ENCODE results near the gene MARS1.

Gene MARS1

GRCh38 chr12:57518176-57518919, 30.5 kb downstream of the MARS1 start:
- Histone ChIP-seq H3K4me1 (ENCODE audit: control insufficient read depth, insufficient read depth, low read length, poor library complexity, severe bottlenecking) (peaks cover 34% of the 10 kb centered on the region), H3K4me3 (ENCODE audit: extremely low read depth, insufficient read depth, low read length, poor library complexity, severe bottlenecking) (peak overlapping the region; percentile 92), H3K27ac (ENCODE audit: low read depth, low read length, severe bottlenecking) (no peak overlapping the region), H3K9me3 (ENCODE audit: control insufficient read depth, low read length) (no peaks in the 10 kb centered on the region), H3K36me3 (ENCODE audit: control insufficient read depth, insufficient read depth, low read length) (peaks cover 62% of the 10 kb centered on the region)
- 96 to 99% methylated on average over 4 to 6 of the region's 8 CpGs for WGBS, 2 experiments (ENCODE audit: insufficient coverage in 2 of 2)

DNA sequence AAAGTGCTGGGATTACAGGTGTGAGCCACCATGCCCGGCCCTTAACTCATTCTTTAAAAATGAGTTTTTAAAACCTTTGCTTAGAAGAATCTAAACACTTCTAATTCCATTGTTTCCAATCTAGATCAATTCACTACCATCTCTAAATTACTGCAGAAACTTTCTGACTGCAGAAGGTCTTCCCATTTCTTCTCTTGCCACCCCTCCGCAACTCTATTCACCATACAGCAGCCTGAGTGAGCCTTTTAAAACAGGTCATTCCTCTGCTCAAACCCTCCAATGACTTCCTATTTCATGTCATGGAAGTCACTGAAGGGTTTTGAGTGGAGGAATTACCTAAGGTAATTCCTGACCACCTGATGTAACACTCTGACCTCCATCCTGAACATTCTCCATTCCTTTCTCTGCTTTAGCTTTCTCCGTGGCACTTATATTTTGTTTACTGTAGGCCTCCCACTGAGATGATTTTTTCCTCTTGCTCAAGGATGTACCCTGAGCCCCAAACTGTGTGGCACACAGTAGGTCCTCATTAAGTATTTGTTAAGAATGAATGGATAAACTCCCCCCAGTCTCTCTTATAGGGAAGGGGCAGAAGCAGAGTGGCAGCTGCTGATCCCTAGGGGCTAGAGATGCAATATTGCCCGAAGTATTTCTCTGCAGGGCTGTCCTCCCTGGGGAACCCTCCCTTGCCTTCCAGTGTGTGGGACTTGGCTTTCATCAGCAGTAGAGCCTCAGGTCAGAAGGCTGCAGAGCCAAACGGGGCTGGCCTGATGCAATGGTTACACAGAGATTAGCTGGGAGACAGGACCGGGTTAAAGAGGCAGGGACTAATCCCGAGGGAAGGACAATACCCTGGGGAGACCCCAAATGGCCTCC, 31.3 kb downstream of the MARS1 start:
- Histone ChIP-seq H3K36me3 (ENCODE audit: control insufficient read depth, insufficient read depth, low read length) (peaks cover 58% of the 10 kb centered on the region), H3K27ac (ENCODE audit: low read depth, low read length, severe bottlenecking) (peak overlapping the region; percentile 97), H3K4me3 (ENCODE audit: extremely low read depth, insufficient read depth, low read length, poor library complexity, severe bottlenecking) (peak overlapping the region; percentile 92), H3K4me1 (ENCODE audit: control insufficient read depth, insufficient read depth, low read length, poor library complexity, severe bottlenecking) (peaks cover 41% of the 10 kb centered on the region), H3K9me3 (ENCODE audit: control insufficient read depth, low read length) (no peaks in the 10 kb centered on the region)
- WGBS, 2 experiments (ENCODE audit: insufficient coverage in 2 of 2), result 40 to 45% methylated on average over 5 to 6 of the region's 7 CpGs

GRCh38 chr12:57519796-57520052, 31.9 kb downstream of the MARS1 start:
- peaks cover 47% of the 10 kb centered on the region for H3K4me1 ChIP-seq (ENCODE audit: control insufficient read depth, insufficient read depth, low read length, poor library complexity, severe bottlenecking)
- H3K36me3 ChIP-seq (ENCODE audit: control insufficient read depth, insufficient read depth, low read length), result peaks cover 58% of the 10 kb centered on the region

GRCh38 chr12:57520053-57520818, 32.4 kb downstream of the MARS1 start, which contains the start of gene DDIT3:
Gene DDIT3, minus strand, starts transcription at chr12:57520514. Its CDS starts 3,108 bp downstream, at chr12:57517406.
- Histone ChIP-seq H3K4me3 (ENCODE audit: extremely low read depth, insufficient read depth, low read length, poor library complexity, severe bottlenecking) (peak within 1 kb of the TSS; percentile 92), H3K27ac (ENCODE audit: low read depth, low read length, severe bottlenecking) (peak within 1 kb of the TSS; percentile 98), H3K9me3 (ENCODE audit: control insufficient read depth, low read length) (no peaks in the 10 kb centered on the region), H3K4me1 (ENCODE audit: control insufficient read depth, insufficient read depth, low read length, poor library complexity, severe bottlenecking) (peaks cover 49% of the 10 kb centered on the region), H3K36me3 (ENCODE audit: control insufficient read depth, insufficient read depth, low read length) (peaks cover 58% of the 10 kb centered on the region)
- 0 to 3% methylated on average over 26 to 27 of the region's 52 CpGs for WGBS, 2 experiments (ENCODE audit: insufficient coverage in 2 of 2)

More at GRCh38 chr12:57519796-57520052, 31.9 kb downstream of the MARS1 start:
- Histone ChIP-seq H3K9me3 (ENCODE audit: control insufficient read depth, low read length) (no peaks in the 10 kb centered on the region), H3K27ac (ENCODE audit: low read depth, low read length, severe bottlenecking) (peak overlapping the region; percentile 97), H3K4me3 (ENCODE audit: extremely low read depth, insufficient read depth, low read length, poor library complexity, severe bottlenecking) (peak overlapping the region; percentile 92)
- 1 to 3% methylated on average over 6 of the region's 8 CpGs for WGBS, 2 experiments (ENCODE audit: insufficient coverage in 2 of 2)

- 33 to 35% methylated on average over 10 to 12 of the region's 17 CpGs for WGBS, 2 experiments (ENCODE audit: insufficient coverage in 2 of 2)
- peak overlapping the region; percentile 68 for H3K4me3 ChIP-seq (ENCODE audit: extremely low read depth, insufficient read depth, low read length, poor library complexity, severe bottlenecking)
- peaks cover 44% of the 10 kb centered on the region for H3K4me1 ChIP-seq (ENCODE audit: control insufficient read depth, insufficient read depth, low read length, poor library complexity, severe bottlenecking)
- no peaks in the 10 kb centered on the region for H3K9me3 ChIP-seq (ENCODE audit: control insufficient read depth, low read length)
- H3K36me3 ChIP-seq (ENCODE audit: control insufficient read depth, insufficient read depth, low read length), result peaks cover 56% of the 10 kb centered on the region
- H3K27ac ChIP-seq (ENCODE audit: low read depth, low read length, severe bottlenecking), result peak overlapping the region; percentile 98
Measured at GRCh38 chr12:57521525-57522010, 33.7 kb downstream of the MARS1 start.

GRCh38 chr12:57522011-57522886, 34.4 kb downstream of the MARS1 start, which contains the start of gene MBD6:
Gene MBD6, plus strand, starts transcription at chr12:57522824. Its CDS starts 1,480 bp downstream, at chr12:57524304.
- peaks cover 56% of the 10 kb centered on the region for H3K36me3 ChIP-seq (ENCODE audit: control insufficient read depth, insufficient read depth, low read length)
- H3K4me3 ChIP-seq (ENCODE audit: extremely low read depth, insufficient read depth, low read length, poor library complexity, severe bottlenecking), result peak within 1 kb of the TSS; percentile 68
- no peaks in the 10 kb centered on the region for H3K9me3 ChIP-seq (ENCODE audit: control insufficient read depth, low read length)
- H3K4me1 ChIP-seq (ENCODE audit: control insufficient read depth, insufficient read depth, low read length, poor library complexity, severe bottlenecking), result peaks cover 39% of the 10 kb centered on the region
- 0 to 1% methylated on average over 25 to 48 of the region's 57 CpGs for WGBS, 2 experiments (ENCODE audit: insufficient coverage in 2 of 2)
- H3K27ac ChIP-seq (ENCODE audit: low read depth, low read length, severe bottlenecking), result peak within 1 kb of the TSS; percentile 98

DNA sequence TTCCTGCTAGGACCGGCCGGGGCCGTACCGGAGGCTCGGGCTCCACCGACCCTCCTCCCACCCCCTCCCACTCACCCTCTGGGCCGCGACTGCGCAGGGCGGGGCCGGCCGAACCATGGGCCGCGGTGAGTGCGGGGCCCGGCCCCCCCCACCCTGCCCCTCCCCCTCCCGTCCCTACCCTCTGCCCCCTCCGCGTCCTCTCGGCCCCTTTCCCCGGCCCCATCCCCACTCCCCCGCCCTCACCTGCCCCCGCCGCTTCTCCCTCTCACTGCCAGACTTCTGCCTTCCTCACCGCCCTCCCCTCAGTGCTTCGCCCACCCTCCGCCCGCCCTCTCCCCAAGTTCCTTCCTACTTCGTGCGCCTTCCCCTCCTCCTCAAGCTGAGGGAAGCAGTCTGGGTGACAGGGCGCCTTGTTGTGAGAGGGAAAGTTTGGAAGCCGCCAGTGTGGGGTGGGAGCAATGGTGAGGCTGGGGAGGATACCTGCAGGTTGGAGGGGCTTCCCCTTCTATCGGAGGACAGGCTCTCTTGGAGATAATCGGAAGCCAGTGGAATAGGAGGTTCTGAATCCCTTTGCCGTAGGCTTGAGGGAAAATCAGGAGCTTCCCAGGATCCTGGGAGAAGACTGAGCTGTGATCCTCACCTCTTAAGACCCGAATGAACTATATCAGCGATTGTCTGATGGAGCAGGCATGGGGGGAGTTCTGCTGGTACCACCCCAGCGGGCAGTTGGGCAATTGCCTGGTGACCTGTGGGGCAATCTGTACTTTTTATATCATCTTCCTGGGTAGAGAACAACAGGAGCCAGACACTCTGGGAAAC, 35.2 kb downstream of the MARS1 start:
- Histone ChIP-seq H3K4me1 (ENCODE audit: control insufficient read depth, insufficient read depth, low read length, poor library complexity, severe bottlenecking) (peaks cover 31% of the 10 kb centered on the region), H3K36me3 (ENCODE audit: control insufficient read depth, insufficient read depth, low read length) (peaks cover 56% of the 10 kb centered on the region)
- WGBS, 2 experiments (ENCODE audit: insufficient coverage in 2 of 2), result 0 to 3% methylated on average over 5 to 10 of the region's 38 CpGs

DNA sequence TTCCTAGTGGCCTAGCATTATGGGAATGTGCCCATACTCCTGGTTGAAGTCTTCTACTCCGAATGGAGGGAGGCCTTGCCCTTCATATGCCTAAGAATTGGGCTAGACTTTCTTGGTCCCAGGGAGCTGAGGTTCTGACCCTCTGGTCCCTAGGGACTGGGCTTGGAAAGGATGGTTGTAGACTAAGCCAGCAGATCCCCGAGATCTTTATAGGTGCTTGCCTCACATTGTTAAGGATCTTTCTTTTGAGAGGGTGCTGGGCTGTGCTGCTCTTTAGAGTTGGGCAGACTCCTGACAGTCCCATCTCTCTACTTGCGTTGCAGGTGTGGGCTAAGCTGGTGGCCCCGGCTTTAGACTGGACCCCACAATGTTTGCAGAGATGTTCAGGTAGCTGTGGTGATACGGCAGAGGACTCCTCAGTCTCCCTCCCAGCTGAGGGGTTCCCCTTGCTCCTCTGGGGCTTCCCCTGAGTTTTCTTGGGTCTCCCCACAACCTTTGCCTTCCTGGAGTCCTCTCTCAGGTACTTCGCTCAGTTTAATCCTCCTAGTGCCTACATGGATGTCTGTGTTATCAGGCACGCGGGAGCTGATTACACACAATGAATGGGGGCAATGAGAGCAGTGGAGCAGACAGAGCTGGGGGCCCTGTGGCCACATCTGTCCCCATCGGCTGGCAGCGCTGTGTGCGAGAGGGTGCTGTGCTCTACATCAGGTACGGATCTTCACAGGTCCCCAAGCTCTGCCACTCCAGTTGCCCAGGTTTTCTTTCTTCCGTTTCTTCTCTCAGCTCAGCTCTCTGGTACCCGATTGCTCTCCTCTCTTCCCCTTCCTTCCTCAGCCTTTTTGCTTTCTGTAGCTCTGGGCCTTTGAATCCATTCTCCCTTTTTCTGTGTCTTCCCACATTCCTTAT, 36.1 kb downstream of the MARS1 start:
- Histone ChIP-seq H3K4me1 (ENCODE audit: control insufficient read depth, insufficient read depth, low read length, poor library complexity, severe bottlenecking) (peaks cover 27% of the 10 kb centered on the region), H3K9me3 (ENCODE audit: control insufficient read depth, low read length) (no peaks in the 10 kb centered on the region), H3K36me3 (ENCODE audit: control insufficient read depth, insufficient read depth, low read length) (peaks cover 57% of the 10 kb centered on the region), H3K4me3 (ENCODE audit: extremely low read depth, insufficient read depth, low read length, poor library complexity, severe bottlenecking) (peak overlapping the region; percentile 68), H3K27ac (ENCODE audit: low read depth, low read length, severe bottlenecking) (peak overlapping the region; percentile 85)
- 87 to 94% methylated on average over 11 to 14 of the region's 14 CpGs for WGBS, 2 experiments (ENCODE audit: insufficient coverage in 2 of 2)

More for the DNA sequence above, 35.2 kb downstream of the MARS1 start:
- Histone ChIP-seq H3K27ac (ENCODE audit: low read depth, low read length, severe bottlenecking) (peak overlapping the region; percentile 85), H3K4me3 (ENCODE audit: extremely low read depth, insufficient read depth, low read length, poor library complexity, severe bottlenecking) (peak overlapping the region; percentile 68), H3K9me3 (ENCODE audit: control insufficient read depth, low read length) (no peaks in the 10 kb centered on the region)

Data from mesodermal cell (in vitro differentiated cells).